ENCODE measurements around the gene JDP2.
"Not testable (repeated sequence)": the region's sequence is repeated elsewhere in the genome, so short reads cannot be mapped to it uniquely, and the experiment has no call there.

The JDP2 gene

GRCh38 chr14:75469164-75469563, 41.3 kb downstream of the JDP2 start:
- DNase-seq (ENCODE audit: low spot score in 2 of 2) (no peak), ATAC-seq (no peak)
- no peaks in the 10 kb centered on the region for H3K36me3 Mint-ChIP-seq
- H3K4me1 Mint-ChIP-seq: peaks cover 12% of the 10 kb centered on the region
- H3K9me3 Mint-ChIP-seq: no peaks in the 10 kb centered on the region
- no peak overlapping the region for H3K27ac Mint-ChIP-seq
- H3K4me3 Mint-ChIP-seq: no peak overlapping the region

- ATAC-seq: no peak
- no peak for DNase-seq (ENCODE audit: low spot score in 2 of 2)
- Mint-ChIP-seq H3K27ac (no peak overlapping the region), H3K4me3 (no peak overlapping the region), H3K9me3 (no peaks in the 10 kb centered on the region), H3K4me1 (peaks cover 12% of the 10 kb centered on the region), H3K36me3 (no peaks in the 10 kb centered on the region)
These were observed 41.9 kb downstream of the JDP2 start for GRCh38 chr14:75469606-75470237.

- no peaks in the 10 kb centered on the region for H3K36me3 Mint-ChIP-seq
These were observed 42.5 kb downstream of the JDP2 start for GRCh38 chr14:75470238-75470797.

GRCh38 chr14:75471059-75471458, 43.2 kb downstream of the JDP2 start:
- no peak overlapping the region for H3K4me3 Mint-ChIP-seq
- ATAC-seq (no peak), DNase-seq (ENCODE audit: low spot score in 2 of 2) (no peak)
- H3K27ac Mint-ChIP-seq: no peak overlapping the region
- H3K36me3 Mint-ChIP-seq: no peaks in the 10 kb centered on the region
- no peaks in the 10 kb centered on the region for H3K9me3 Mint-ChIP-seq
- peaks cover 12% of the 10 kb centered on the region for H3K4me1 Mint-ChIP-seq

More at GRCh38 chr14:75470238-75470797, 42.5 kb downstream of the JDP2 start:
- H3K4me1 Mint-ChIP-seq: peaks cover 12% of the 10 kb centered on the region
- H3K27ac Mint-ChIP-seq: no peak overlapping the region
- ATAC-seq (no peak), DNase-seq (ENCODE audit: low spot score in 2 of 2) (no peak)
- H3K9me3 Mint-ChIP-seq: no peaks in the 10 kb centered on the region
- no peak overlapping the region for H3K4me3 Mint-ChIP-seq

GRCh38 chr14:75474127-75474526, 46.3 kb downstream of the JDP2 start:
- H3K9me3 Mint-ChIP-seq; DNase-seq (ENCODE audit: low spot score in 2 of 2); H3K4me3 Mint-ChIP-seq; H3K36me3 Mint-ChIP-seq; H3K27ac Mint-ChIP-seq; ATAC-seq; H3K4me1 Mint-ChIP-seq: not testable (repeated sequence)

GRCh38 chr14:75476274-75476995, 48.6 kb downstream of the JDP2 start:
- no peak for DNase-seq (ENCODE audit: low spot score in 2 of 2)
- no peak for ATAC-seq
- H3K4me1 Mint-ChIP-seq: no peaks in the 10 kb centered on the region
- no peak overlapping the region for H3K4me3 Mint-ChIP-seq
- no peak overlapping the region for H3K27ac Mint-ChIP-seq
- no peaks in the 10 kb centered on the region for H3K9me3 Mint-ChIP-seq
- no peaks in the 10 kb centered on the region for H3K36me3 Mint-ChIP-seq

- Mint-ChIP-seq H3K4me1 (no peaks in the 10 kb centered on the region), H3K27ac (no peak overlapping the region), H3K36me3 (no peaks in the 10 kb centered on the region), H3K4me3 (no peak overlapping the region), H3K9me3 (no peaks in the 10 kb centered on the region)
- DNase-seq (ENCODE audit: low spot score in 2 of 2): no peak
- ATAC-seq: no peak
These were observed 50.1 kb downstream of the JDP2 start for GRCh38 chr14:75477881-75478280.

GRCh38 chr14:75479770-75480600, 52.2 kb downstream of the JDP2 start:
- Mint-ChIP-seq H3K9me3 (no peaks in the 10 kb centered on the region), H3K4me3 (no peak overlapping the region), H3K27ac (no peak overlapping the region), H3K36me3 (no peaks in the 10 kb centered on the region), H3K4me1 (no peaks in the 10 kb centered on the region)
- no peak for DNase-seq (ENCODE audit: low spot score in 2 of 2)
- no peak for ATAC-seq

GRCh38 chr14:75482366-75482765, 54.5 kb downstream of the JDP2 start:
- peaks cover 17% of the 10 kb centered on the region for H3K4me1 Mint-ChIP-seq
- peaks cover 7% of the 10 kb centered on the region for H3K36me3 Mint-ChIP-seq
- H3K4me3 Mint-ChIP-seq: no peak overlapping the region
- no peaks in the 10 kb centered on the region for H3K9me3 Mint-ChIP-seq
- ATAC-seq (no peak), DNase-seq (ENCODE audit: low spot score in 2 of 2) (no peak)
- H3K27ac Mint-ChIP-seq: no peak overlapping the region

GRCh38 chr14:75484711-75485429, 57.0 kb downstream of the JDP2 start:
- Mint-ChIP-seq H3K36me3 (peaks cover 7% of the 10 kb centered on the region), H3K27ac (no peak overlapping the region), H3K9me3 (no peaks in the 10 kb centered on the region), H3K4me3 (no peak overlapping the region), H3K4me1 (peaks cover 25% of the 10 kb centered on the region)
- ATAC-seq: no peak
- peak in 1 of 2 donors; percentile 35 for DNase-seq (ENCODE audit: low spot score in 2 of 2)

GRCh38 chr14:75486318-75486717, 58.5 kb downstream of the JDP2 start:
- no peak overlapping the region for H3K4me3 Mint-ChIP-seq
- no peaks in the 10 kb centered on the region for H3K9me3 Mint-ChIP-seq
- H3K4me1 Mint-ChIP-seq: peaks cover 25% of the 10 kb centered on the region
- H3K27ac Mint-ChIP-seq: peak overlapping the region; percentile 72
- DNase-seq (ENCODE audit: low spot score in 2 of 2) (no peak), ATAC-seq (no peak)
- peaks cover 7% of the 10 kb centered on the region for H3K36me3 Mint-ChIP-seq

- H3K27ac Mint-ChIP-seq: no peak overlapping the region
- H3K4me1 Mint-ChIP-seq: peaks cover 27% of the 10 kb centered on the region
- no peak overlapping the region for H3K4me3 Mint-ChIP-seq
- ATAC-seq (peak; percentile 88), DNase-seq (ENCODE audit: low spot score in 2 of 2) (peak in 1 of 2 donors; percentile 68)
- H3K9me3 Mint-ChIP-seq: no peaks in the 10 kb centered on the region
- peaks cover 7% of the 10 kb centered on the region for H3K36me3 Mint-ChIP-seq
These were observed 59.4 kb downstream of the JDP2 start for GRCh38 chr14:75487155-75487671.

GRCh38 chr14:75489480-75489837, 61.6 kb downstream of the JDP2 start:
- Mint-ChIP-seq H3K4me3 (peak overlapping the region; percentile 66), H3K4me1 (peaks cover 47% of the 10 kb centered on the region), H3K27ac (no peak overlapping the region), H3K9me3 (no peaks in the 10 kb centered on the region), H3K36me3 (peaks cover 7% of the 10 kb centered on the region)
- peak in 1 of 2 donors; percentile 49 for DNase-seq (ENCODE audit: low spot score in 2 of 2)
- no peak for ATAC-seq

GRCh38 chr14:75491376-75491978, 63.7 kb downstream of the JDP2 start:
- H3K9me3 Mint-ChIP-seq: peaks cover 3% of the 10 kb centered on the region
- H3K27ac Mint-ChIP-seq: no peak overlapping the region
- peaks cover 60% of the 10 kb centered on the region for H3K4me1 Mint-ChIP-seq
- no peak overlapping the region for H3K4me3 Mint-ChIP-seq
- no peak for DNase-seq (ENCODE audit: low spot score in 2 of 2)
- peaks cover under 1% of the 10 kb centered on the region for H3K36me3 Mint-ChIP-seq
- ATAC-seq: no peak
